GM12892 (cell line): ENCODE data around the gene MEOX1.

ENCODE experiments used
- POLR2A ChIP-seq: IDR thresholded peaks from 2 replicates; pipeline ENCODE4 v1.6.1; 2011; ENCODE audit warnings: low read depth, low read length, control low read depth
- POLR2AphosphoS5 ChIP-seq: IDR thresholded peaks from 2 replicates; pipeline ENCODE4 v1.6.1; 2011; ENCODE audit warnings: low read depth, low read length, control low read depth

DNA sequence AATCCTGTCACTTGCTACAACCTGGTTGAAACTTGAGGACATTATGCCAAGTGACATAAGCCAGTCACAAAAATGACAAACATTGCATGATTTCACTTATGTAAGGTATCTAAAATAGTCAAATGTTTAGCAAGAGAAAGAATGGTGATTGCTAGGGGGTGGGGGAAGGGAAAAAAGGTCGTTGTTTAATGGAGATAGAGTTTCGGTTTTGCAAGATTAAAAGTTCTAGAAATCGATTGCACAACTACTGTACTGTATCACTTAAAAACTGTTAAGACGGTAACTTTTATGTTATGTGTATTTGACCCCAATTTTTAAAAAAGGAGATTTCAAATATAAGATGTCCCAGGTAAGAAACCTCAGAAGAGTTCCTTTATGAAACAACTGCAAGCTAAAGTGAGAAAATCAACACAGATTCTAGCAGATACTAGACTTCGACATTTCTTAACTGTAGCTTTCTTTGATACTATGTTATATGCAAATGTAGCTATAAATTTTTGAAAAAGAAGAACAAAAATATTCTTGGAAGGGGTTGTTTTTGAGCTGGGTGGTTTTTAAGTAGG lies 5.9 kb downstream of the MEOX1 start:
- TF ChIP-seq POLR2A (no peak), POLR2AphosphoS5 (no peak)
